GM18520 (cell line): Measurements from ENCODE around the gene COL28A1.
"Not testable (repeated sequence)": the region's sequence is repeated elsewhere in the genome, so short reads cannot be mapped to it uniquely, and the experiment has no call there.

Source experiments
- ATAC-seq: cut with Tn5 transposase; IDR thresholded peaks from one replicate; pipeline ENCODE4 v1.9.1; 2021; ENCODE audit not compliant: unreplicated experiment

Gene COL28A1

DNA sequence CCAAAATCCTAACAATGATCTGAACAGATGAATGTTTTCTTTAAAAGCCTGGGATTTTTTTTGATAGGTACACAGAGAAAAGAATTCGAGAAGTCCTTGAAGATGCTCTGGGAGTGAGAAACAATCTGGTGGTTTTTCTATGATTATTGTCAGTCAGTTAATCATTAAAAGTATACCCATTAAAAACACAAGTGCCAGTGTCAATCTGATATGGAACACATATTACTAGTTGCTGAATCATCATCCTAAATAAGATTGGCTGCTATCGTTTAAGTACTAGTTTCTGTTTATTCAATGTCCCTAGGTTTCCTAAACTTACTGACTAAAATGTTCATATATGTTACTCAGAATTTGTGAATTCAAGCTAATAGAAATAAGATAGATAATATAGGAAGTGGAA is 16.1 kb downstream of the COL28A1 start:
- no peak for ATAC-seq

DNA sequence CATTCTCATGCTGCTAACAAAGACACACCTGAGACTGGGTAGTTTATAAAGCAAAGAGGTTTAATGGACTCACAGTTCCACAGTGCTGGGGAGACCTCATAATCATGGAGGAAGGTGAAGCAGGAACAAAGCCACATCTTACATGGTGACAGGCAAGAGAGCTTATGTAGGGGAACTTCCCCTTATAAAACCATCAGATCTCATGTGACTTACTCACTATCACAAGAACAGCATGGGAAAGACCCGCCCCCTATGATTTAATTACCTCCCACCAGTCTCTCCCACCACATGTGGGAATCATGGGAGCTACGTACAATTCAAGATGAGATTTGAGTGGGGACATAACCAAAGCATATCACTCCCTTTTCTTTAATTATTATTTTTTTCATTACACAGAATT is 16.6 kb downstream of the COL28A1 start:
- no peak for ATAC-seq

DNA sequence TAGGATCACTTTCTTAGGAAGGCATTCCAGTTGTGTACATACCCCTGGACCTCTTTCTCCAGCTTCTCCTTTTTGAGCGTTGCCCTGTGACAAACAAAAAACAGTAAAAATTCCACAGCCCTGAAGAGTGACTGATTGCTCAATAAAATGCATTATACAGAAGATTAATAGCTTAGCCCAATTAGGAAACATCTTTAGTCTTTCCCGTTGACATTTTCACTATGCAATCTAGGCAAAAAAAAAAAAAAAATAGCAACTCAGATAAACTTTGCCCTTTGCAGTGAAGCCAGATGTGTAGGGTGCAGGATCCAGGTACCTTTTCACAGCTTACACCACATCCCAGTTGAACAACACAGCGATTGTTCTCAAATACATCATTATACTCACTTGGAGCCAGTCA is 17.9 kb downstream of the COL28A1 start:
- ATAC-seq, result no peak

DNA sequence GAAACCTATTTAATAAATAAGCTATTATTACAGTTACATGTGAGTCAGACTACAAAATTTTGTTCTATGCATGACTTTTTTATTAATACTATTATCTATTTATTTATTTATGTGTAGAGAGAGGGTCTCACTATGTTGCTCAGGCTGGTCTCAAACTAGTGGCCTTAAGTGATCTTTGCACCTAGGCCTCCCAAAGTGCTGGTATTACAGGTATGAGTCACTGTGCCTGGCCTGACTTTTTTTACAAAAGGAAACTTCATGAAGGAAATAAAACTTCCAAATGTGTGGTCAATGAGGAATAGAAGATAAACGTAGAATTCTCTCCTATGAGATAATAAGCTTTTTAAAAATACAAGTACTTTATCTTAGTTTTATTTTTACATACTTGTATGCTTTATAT is 19.0 kb downstream of the COL28A1 start:
- no peak for ATAC-seq

DNA sequence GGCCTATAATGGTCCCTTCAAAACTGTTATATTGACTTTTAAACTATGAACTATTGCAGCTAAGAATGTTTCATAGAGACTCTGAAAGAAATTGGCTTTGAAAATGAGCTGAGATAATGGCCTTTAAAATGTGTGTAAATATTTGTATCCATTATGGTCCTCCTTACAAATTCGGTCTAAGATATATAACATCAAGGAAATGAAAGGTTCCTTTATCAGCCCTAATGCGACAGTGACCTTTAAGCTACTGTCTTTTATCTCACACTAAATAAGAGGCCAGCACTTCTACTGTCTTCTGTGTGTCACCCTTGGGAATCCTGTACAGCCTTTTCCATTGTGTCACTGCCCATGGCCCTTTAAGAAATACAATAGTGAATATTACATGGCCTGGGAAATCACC is 19.5 kb downstream of the COL28A1 start:
- ATAC-seq, result no peak

DNA sequence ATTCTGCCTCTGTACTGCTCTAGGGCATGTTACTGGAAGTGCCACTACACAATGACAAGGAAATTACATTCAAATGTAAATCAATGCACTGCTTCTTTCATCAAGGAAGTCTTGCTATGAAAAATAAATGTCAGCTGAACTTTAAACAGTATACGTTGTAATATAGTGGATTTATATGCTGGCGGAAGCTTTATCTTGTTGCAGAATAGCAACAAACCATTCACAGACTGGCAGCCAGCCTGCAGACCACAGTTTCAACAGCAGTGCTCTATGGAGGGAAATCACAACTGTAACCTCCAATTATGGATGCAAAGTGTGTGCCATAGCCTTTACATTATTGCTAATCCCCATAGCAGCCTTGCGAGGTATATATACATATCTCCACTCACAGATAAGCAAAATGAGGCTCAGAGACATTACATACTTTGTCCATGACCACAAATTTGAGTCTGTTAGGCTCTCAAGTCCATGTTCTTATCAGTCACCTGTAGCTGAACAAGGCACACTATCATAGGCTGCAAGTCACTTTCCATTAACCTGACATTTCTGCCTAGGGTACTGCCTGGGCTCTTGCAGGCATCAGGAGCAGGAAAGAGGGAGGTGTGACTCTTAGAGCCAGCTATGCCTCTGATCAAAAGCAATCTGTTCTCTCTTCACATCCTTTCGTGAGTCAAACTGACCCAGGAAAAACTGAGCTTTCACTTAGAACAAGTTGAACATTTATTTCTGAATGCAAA is 22.6 kb downstream of the COL28A1 start:
- no peak for ATAC-seq

DNA sequence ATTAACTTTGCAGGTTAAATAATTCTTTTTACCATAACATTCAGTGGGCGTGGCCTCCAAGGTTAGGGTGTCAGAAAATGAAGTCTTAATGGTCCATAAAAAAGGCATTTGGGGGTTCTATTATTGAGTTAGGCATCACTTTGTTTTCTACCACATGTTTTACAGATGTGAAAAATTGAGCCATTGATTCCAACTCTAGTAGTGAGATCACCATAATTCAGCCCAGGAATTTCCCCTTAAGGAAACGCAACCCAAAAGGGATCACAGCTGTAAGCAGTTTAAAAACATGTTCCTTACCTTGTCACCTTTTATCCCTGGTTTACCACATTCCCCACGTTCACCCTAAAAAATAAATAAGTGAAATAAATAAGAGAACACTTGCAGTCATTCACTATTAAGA is 24.9 kb downstream of the COL28A1 start:
- no peak for ATAC-seq

DNA sequence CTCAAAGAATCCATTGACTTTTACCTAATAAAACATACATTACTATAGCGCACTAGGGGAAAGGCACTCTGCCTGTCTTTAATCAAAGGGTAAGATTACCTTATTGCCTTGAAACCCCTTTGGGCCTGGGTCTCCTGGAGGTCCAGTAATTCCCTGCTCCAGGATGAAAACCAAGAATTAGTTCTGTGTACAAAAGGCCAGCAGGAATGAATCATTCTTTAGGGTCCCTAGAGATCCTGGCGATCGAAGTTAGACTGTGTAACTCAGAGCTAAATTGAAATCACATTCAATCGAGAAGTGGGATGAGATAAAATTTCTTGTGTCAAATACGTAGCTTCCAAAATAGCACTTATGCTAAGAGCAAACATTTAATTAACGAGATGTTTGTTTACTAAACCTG is 29.8 kb downstream of the COL28A1 start:
- ATAC-seq, result no peak

DNA sequence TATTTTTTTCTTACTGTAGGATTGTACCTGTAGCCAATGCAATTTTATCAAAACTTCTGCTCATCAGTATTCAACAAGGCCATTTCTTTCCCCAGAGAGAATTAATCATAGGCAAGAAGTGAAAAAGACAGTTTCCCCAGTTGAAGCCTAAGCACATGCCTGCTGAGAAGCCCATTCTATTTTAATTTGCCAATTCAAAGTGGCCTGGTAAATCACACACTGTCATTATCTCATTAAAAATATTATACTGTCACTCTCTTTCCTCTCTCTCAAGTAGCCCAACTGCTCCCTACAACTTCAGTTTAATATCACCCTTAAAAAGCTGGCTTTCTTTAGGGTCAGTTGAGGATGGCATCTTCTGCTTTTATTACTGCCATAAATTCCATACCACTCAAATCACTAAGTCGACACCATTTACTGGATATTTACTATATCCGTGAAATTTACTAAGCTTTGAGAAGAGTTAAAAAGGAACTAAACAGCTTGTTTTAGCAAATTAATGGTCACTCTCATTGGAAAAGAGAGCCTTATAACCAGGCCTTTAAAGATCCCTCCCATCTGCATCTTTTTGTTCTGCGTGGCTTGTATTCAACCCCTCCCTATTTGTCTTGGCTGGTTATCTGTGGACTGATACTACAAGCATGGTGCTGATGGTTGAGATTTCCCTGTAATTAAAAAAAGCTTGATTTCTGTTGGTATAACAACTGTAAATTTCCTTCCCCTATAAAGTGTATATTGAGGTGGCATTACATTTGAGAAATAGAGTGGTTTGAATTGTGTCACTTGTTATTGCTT is 30.6 kb downstream of the COL28A1 start:
- no peak for ATAC-seq

DNA sequence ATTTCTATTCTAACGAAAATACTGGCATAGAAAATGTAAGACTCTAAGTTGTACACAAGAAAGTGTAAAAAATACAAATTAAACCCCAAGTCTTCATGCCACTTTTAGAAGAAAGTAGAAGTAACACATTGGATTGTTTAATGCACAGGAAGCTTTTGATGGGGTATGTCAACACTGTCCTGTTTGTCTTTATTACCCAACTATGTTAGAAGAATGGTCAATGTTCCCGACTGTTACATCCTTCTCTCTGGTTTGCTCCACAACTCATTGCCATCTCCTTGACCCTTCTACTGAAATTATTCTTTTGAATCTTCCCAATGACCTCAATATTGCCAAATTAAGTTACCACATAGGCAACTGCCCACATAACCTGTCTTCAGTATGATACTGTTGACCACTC is 35.8 kb downstream of the COL28A1 start:
- no peak for ATAC-seq

DNA sequence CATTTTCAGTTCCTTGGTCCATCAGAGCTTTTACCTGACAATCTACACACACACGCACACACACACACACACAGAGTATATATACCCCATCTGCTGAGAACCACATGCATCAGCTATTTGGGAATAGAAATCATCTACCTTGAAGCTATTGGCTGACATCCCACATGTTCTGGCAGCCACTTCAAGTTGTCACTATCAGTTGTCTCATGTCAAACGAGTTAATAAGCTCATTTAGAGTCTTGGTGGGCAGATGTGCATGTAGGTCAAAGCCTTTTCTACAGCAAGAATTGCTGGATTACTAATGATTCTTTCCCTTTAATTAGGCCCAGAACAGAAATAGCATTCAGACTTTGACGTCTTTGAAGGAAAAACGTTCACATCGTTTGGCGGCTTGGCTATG is 36.8 kb downstream of the COL28A1 start:
- no peak for ATAC-seq

DNA sequence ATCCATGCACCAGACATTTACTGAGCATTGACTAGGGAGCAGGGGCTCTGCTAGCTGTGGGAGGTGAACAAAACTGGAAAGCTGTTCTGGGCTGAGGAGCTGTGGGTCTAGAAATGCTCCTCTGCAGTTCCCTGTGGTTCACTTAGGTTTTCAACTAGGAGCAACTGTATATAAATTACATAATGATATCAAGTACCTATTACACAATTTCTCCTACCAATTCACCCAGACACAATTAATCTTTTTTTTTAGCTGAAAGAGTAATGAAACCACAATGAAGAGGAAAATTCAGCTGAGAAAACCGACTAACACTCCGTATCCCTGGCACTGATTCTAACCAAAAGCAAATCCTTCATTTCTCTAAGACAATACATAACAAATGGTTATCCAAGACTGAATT is 39.4 kb downstream of the COL28A1 start:
- ATAC-seq, result no peak

DNA sequence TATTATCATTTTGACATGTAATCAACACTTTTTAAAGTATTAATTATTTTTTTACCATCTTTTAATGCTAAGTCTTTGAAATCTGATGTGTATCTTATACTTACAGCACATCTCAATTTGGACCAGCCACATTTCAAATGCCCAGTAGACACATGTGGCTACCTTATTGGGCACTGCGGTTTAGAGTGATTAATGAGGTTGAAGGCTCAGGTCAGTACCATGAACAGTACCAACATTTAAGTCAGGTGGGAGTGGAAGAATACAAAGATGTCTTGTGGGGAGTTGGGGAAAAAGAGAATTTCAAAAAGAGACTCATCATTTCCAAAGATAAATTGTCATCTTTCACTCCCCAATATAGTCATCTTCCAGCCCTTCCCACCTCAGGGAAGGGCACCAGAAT is 40.5 kb downstream of the COL28A1 start:
- no peak for ATAC-seq

DNA sequence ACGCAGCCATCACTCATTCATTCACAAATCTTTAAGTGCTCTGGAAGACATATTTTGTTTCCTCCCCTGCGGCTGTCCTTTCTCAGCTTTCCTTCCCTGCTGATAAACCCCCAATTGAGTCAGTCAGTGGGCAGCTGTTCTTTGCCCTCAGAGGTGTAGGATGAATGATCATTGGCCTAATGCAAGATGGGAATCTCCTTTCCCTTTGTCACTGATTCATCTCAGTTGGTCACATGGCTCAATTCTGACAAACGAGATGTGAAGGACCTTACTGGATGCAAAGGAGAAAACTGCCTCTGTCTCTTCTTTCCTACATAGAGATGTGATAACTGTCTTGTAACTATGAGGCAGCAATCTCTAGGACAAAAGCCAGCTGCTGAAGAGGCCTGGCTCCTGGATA is 44.6 kb downstream of the COL28A1 start:
- no peak for ATAC-seq

DNA sequence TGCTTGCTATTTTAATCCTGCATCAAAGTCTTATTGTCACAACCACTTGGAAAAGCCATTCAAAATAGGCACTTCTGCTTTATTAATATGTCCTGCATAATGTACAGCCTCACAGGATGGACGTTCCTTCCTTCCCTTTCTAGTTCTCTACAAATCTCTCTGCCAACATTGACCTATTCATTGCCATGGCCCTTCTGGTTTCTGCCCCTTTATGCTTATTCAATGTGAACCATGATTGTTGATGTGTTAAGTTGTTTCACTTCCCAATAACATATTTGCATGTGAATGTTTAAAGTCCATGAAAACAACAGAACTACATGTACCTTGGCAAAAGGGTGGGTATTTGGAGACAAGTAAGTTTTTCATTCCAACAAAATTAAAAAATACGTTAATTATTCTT is 45.7 kb downstream of the COL28A1 start:
- no peak for ATAC-seq

DNA sequence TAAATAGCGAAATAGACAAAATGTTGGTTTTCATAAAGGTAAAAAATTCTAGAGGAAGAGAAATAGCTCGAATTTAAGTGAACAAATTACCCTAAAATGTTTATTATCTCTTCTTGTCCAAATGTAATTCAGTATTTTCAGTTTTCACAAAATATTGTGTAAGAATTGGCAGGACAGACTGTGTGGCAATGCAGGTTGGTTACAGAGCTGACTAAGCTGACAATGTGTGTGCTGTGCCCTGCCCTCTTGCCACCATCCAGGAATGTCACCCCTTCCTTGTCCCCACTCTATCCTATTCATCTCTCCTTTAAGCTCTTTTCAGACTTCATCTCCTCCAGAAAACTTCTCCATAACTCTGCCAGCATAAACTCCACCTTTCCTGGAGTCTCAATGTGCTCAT is 46.1 kb downstream of the COL28A1 start:
- no peak for ATAC-seq

DNA sequence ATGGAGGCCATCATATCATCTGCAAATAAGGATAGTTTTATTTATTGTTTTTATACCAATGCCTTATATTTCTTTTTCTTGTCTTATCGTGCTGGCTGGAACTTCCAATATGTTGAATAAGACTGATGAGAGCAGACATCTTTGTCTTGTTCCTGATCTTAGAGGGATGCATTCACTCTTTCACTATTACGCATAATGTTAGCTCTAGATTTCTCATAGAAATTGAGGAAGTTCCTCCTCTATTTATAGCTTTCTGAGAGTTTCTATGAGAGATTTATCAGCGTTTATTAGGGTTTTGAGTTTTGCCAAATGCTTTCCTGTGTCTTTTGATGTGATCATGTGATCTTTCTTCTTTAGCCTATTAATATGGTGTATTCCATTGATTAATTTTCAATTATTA is 49.3 kb downstream of the COL28A1 start:
- ATAC-seq, result no peak

DNA sequence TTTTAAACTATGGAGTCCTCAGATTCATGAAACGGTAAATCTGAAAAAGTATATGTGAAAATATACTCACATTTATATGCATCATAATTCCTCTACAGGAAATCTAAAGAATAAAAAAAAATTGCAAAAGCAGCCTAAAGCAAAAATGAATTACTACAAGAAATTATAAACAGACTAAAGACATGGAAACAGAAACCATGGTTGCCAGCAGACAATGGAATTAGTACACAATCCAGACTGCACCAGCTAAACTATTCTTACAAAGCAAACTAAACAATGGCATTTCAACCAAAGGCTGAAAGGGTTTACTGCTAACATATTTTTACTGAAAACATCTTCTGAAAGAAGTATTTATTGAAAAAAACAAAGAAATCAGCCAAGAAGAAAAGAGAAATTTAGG is 51.6 kb downstream of the COL28A1 start:
- no peak for ATAC-seq

DNA sequence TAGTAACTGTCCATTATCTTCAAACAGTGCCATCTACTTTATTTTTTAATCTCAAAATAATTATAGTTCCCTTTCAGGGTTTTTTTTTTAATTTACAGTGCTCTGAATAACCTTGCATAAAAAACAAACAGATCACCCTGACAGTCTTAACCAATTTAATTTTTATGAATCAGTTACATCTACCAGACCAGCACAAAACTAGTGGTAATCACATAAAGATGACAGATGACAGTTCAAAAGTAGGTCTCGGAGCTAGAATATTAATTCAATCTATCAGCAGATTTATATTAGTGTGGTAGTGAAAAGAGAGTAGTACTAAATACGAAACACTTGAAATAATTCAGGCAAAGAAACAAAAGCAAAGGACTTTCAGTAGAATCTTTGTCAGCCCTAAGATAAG is 53.9 kb downstream of the COL28A1 start:
- no peak for ATAC-seq

DNA sequence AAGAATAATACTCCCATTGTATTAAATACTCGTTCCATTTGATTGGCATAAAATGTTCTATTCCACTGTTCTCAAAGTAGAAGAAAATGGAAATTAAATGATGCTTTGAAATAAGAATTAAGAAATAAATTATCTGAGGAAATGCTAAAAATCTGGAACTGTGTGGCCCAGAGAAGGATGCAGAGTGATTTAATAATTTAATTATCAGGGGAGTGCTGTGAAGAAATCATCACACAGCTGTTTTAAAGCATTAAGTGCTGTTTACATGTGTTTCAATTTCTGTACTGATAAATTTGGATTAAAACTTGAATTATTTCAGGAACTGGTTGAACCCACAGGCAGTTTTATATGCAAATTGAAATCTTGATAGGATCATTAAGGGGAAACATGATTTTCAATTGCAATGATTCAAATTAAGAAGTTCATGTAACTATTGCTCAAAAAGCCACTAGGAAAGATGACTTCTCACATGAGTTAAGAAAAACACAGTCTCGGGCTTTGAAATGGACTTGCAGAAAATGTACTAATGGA is 56.3 kb downstream of the COL28A1 start:
- ATAC-seq, result no peak

DNA sequence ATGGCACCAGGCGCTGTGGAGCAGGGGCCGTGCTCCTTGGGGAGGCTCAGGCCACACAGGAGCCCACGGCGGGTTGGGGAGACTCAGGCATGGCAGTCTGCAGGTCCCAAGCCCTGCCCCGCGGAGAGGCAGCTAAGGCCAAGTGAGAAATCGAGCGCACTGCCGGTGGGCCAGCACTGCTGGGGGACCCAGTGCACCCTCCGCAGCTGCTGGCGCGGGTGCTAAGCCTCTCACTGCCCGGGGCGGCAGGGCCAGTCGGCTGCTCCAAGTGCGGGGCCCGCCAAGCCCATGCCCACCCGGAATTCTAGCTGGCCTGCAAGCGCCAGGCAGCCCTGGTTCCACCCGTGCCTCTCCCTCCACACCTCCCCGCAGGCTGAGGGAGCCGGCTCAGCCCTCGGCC is 57.1 kb downstream of the COL28A1 start:
- ATAC-seq, result no peak

DNA sequence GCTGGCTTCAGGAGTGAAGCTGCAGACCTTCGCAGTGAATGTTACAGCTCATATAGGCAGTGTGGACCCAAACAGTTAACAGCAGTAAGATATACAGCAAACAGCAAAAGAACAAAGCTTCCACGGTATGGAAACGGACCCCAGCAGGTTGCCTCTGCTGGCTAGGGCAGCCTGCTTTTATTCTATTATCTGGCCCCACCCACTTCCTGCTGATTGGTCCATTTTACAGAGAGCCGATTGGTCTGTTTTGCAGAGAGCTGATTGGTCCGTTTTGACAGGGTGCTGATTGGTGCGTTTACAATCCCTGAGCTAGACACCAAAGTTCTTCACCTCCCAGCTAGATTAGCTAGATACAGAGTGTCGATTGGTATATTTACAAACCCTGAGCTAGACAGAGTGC is 58.0 kb downstream of the COL28A1 start:
- not testable (repeated sequence) for ATAC-seq
